SU-DHL-6 (cell line): ENCODE measurements around the gene KMT5B.

Experiments
- H2AFZ ChIP-seq: fragments of 200-600 bp; sonication (generic); 2 replicates; pipeline ENCODE4 v1.6.1; 2014; ENCODE audit warnings: low read depth, mild to moderate bottlenecking, moderate library complexity, mixed read lengths, antibody characterized with exemption, low read length; ENCODE audit not compliant: severe bottlenecking
- H3F3A ChIP-seq: fragments of 200-600 bp; shearing (Covaris generic); 2 replicates; pipeline ENCODE4 v1.6.0; 2016; ENCODE audit warnings: antibody characterized with exemption, mild to moderate bottlenecking; ENCODE audit not compliant: insufficient read depth
- H3K27ac ChIP-seq: fragments of 200-600 bp; sonication (generic); 2 replicates; pipeline ENCODE4 v1.5.1; 2016; ENCODE audit warnings: low read depth, mild to moderate bottlenecking, low read length, moderate library complexity, mixed read lengths
- H3K27me3 ChIP-seq: fragments of 200-600 bp; sonication (generic), shearing (Covaris generic); 2 replicates; pipeline ENCODE4 v1.6.0; 2014; ENCODE audit warnings: mild to moderate bottlenecking, low read length
- H3K36me3 ChIP-seq: fragments of 200-600 bp; sonication (generic); 2 replicates; pipeline ENCODE4 v1.6.1; 2014; ENCODE audit warnings: mild to moderate bottlenecking, low read length, mixed read lengths
- H3K4me2 ChIP-seq: fragments of 300-600, 200-600 bp; shearing (Covaris generic), sonication (generic); 2 replicates; pipeline ENCODE4 v1.6.0; 2014; ENCODE audit warnings: low read length, low read depth, mild to moderate bottlenecking; ENCODE audit not compliant: poor library complexity, severe bottlenecking
- H3K4me3 ChIP-seq: fragments of 200-600 bp; sonication (generic); 2 replicates; pipeline ENCODE4 v1.5.1; 2014; ENCODE audit warnings: antibody characterized with exemption, low read length, mild to moderate bottlenecking, mixed read lengths; ENCODE audit not compliant: insufficient read depth, poor library complexity, severe bottlenecking
- H3K79me2 ChIP-seq: fragments of 200-600 bp; sonication (generic); 2 replicates; pipeline ENCODE4 v1.6.1; 2014; ENCODE audit warnings: mild to moderate bottlenecking, low read length, moderate library complexity; ENCODE audit not compliant: insufficient read depth
- H3K9ac ChIP-seq: fragments of 200-600 bp; sonication (generic); 2 replicates; pipeline ENCODE4 v1.7.0; 2014; ENCODE audit warnings: mild to moderate bottlenecking, low read length
- H3K9me2 ChIP-seq: fragments of 200-600 bp; sonication (generic); replicated peaks from 2 replicates; pipeline ENCODE4 v1.6.1; 2014; ENCODE audit warnings: low read length; ENCODE audit not compliant: insufficient read depth
- H3K9me3 ChIP-seq: fragments of 200-600 bp; sonication (generic); 2 replicates; pipeline ENCODE4 v1.6.1; 2014; ENCODE audit warnings: low read length, mixed read lengths; ENCODE audit not compliant: insufficient read depth
- H4K20me1 ChIP-seq: fragments of 200-600 bp; sonication (generic); 2 replicates; pipeline ENCODE4 v1.6.1; 2014; ENCODE audit warnings: low read depth, mild to moderate bottlenecking, antibody characterized with exemption, low read length, moderate library complexity, mixed read lengths
- EZH2phosphoT487 ChIP-seq: fragments of 200-600 bp; sonication (generic), shearing (Covaris generic); conservative IDR thresholded peaks from 2 replicates; pipeline ENCODE4 v1.6.1; 2018; ENCODE audit warnings: mild to moderate bottlenecking, antibody characterized with exemption, low read length, moderate library complexity, mixed read lengths
- TF ChIP-seq, protein P1 (sequence below): fragments of 200-600 bp; sonication (generic); IDR thresholded peaks from one replicate; pipeline ENCODE4 v1.5.1; 2017; ENCODE audit warnings: antibody characterized with exemption, mild to moderate bottlenecking, low read length, moderate library complexity; ENCODE audit not compliant: insufficient read depth, poor library complexity, severe bottlenecking

Gene KMT5B

DNA sequence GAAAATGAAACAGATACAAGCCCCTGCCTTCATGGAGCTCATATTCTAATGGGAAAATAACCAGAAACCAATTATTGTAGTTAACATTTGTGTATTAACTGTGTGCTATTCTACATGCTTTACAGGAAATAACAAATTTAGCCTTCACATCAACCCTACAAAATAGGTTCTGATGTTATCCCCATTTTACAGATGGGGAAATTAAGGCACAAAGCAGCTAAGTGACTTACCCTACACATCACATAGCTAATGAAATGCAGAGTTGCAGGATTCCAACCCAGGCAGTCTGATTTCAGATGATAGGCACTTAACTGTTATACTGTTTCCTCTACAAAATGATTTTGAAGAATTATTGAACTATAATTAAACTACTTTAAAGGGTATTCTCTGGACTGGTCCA is 43.7 kb downstream of the KMT5B start:
- H3K9me3 ChIP-seq: no peaks in the 10 kb centered on the region
- H3K4me3 ChIP-seq: no peak overlapping the region
- H3F3A ChIP-seq: peaks cover 5% of the 10 kb centered on the region; the same call in 1 of the 2 replicates
- no peak overlapping the region for H2AFZ ChIP-seq
- peaks cover 4% of the 10 kb centered on the region; the same call in 1 of the 2 replicates for H3K36me3 ChIP-seq
- no peaks in the 10 kb centered on the region for H4K20me1 ChIP-seq
- H3K27me3 ChIP-seq: no peaks in the 10 kb centered on the region
- no peak overlapping the region for H3K9ac ChIP-seq
- no peaks in the 10 kb centered on the region for H3K9me2 ChIP-seq
- TF ChIP-seq EZH2phosphoT487: no peak
- TF ChIP-seq, protein P1, sequence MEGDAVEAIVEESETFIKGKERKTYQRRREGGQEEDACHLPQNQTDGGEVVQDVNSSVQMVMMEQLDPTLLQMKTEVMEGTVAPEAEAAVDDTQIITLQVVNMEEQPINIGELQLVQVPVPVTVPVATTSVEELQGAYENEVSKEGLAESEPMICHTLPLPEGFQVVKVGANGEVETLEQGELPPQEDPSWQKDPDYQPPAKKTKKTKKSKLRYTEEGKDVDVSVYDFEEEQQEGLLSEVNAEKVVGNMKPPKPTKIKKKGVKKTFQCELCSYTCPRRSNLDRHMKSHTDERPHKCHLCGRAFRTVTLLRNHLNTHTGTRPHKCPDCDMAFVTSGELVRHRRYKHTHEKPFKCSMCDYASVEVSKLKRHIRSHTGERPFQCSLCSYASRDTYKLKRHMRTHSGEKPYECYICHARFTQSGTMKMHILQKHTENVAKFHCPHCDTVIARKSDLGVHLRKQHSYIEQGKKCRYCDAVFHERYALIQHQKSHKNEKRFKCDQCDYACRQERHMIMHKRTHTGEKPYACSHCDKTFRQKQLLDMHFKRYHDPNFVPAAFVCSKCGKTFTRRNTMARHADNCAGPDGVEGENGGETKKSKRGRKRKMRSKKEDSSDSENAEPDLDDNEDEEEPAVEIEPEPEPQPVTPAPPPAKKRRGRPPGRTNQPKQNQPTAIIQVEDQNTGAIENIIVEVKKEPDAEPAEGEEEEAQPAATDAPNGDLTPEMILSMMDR: no peak
- no peaks in the 10 kb centered on the region for H3K79me2 ChIP-seq
- H3K27ac ChIP-seq: no peak overlapping the region
- H3K4me2 ChIP-seq: no peak overlapping the region

DNA sequence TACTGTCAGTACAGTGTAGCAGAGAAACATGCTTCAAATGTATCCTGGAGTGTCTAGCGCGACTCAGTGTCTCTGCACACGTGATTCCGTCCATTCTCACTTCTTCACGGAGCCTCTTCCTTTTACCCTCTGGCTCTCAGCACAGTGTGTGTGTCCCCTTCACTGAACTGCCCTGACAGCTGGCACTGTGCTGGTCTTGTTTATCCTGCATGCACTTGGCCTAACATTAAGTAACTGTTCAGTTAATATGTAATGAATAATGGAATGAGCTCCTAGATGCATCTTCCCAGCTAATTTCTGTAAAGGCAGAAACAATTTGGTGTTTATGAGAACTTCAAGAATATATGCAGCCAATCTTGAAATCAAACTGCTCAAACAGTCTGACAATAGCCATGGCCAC is 44.4 kb downstream of the KMT5B start:
- TF ChIP-seq, protein P1: no peak
- no peak for TF ChIP-seq EZH2phosphoT487
- H2AFZ ChIP-seq: no peak overlapping the region
- H3K36me3 ChIP-seq: peaks cover 4% of the 10 kb centered on the region; the same call in 1 of the 2 replicates
- H3K9me3 ChIP-seq: no peaks in the 10 kb centered on the region
- H3F3A ChIP-seq: peaks cover 5% of the 10 kb centered on the region; the same call in 1 of the 2 replicates
- no peak overlapping the region for H3K27ac ChIP-seq
- no peaks in the 10 kb centered on the region for H3K27me3 ChIP-seq
- H3K4me3 ChIP-seq: no peak overlapping the region
- H3K4me2 ChIP-seq: no peak overlapping the region
- H3K9ac ChIP-seq: no peak overlapping the region
- H3K79me2 ChIP-seq: no peaks in the 10 kb centered on the region
- H3K9me2 ChIP-seq: no peaks in the 10 kb centered on the region
- no peaks in the 10 kb centered on the region for H4K20me1 ChIP-seq

DNA sequence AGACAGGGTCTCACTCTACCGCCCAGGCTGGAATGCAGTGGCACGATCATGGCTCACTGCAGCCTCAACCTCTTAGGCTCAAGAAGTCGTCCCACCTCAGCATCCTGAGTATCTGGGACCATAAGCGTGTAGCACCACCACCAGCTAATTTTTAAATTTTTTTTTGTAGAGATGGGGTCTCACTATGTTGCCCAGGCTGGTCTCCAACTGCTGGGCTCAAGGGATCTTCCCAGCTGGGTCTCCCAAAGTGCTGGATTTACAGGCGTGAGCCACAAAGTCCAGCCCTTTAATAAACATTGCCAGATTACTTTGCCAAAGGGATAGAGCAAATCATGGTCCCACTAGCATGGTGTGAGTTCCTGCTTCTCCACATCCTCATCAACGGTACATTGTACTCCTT is 45.6 kb downstream of the KMT5B start:
- peaks cover 4% of the 10 kb centered on the region; the same call in 1 of the 2 replicates for H3K36me3 ChIP-seq
- H3K9ac ChIP-seq: no peak overlapping the region
- TF ChIP-seq EZH2phosphoT487: no peak
- TF ChIP-seq, protein P1: no peak
- peaks cover 5% of the 10 kb centered on the region; the same call in 1 of the 2 replicates for H3F3A ChIP-seq
- H2AFZ ChIP-seq: no peak overlapping the region
- no peaks in the 10 kb centered on the region for H3K9me2 ChIP-seq
- no peaks in the 10 kb centered on the region for H4K20me1 ChIP-seq
- H3K27ac ChIP-seq: no peak overlapping the region
- H3K4me2 ChIP-seq: no peak overlapping the region
- H3K4me3 ChIP-seq: no peak overlapping the region
- H3K79me2 ChIP-seq: no peaks in the 10 kb centered on the region
- no peaks in the 10 kb centered on the region for H3K27me3 ChIP-seq
- no peaks in the 10 kb centered on the region for H3K9me3 ChIP-seq
